B cell (primary cell): ENCODE data around the gene NAA60. TPM values are rescaled to one million over a fixed set of nuclear protein-coding genes. Genes with fewer than 3 reads are reported as not detected.

Source experiments
- ATAC-seq: fragments of 200-7000 bp; cut with Tn5 transposase; one replicate; pipeline ENCODE4 v1.10.0; 2021; ENCODE audit warnings: low read depth, mild to moderate bottlenecking, moderate number of reproducible peaks, moderate library complexity
- CTCF ChIA-PET: fragments of 350-600 bp; sonication (Branson Sonifier 250); formaldehyde crosslinking; loops from one replicate; lab custom pipeline; 2021; ENCODE audit warnings: antibody characterized with exemption, inconsistent platforms; lab: Charles Lee
- POLR2A ChIA-PET: fragments of 350-600 bp; sonication (Branson Sonifier 250); formaldehyde crosslinking; loops from one replicate; lab custom pipeline; 2021; ENCODE audit warnings: antibody characterized with exemption; lab: Charles Lee
- DNase-seq: peaks from one replicate; pipeline ENCODE4 v3.0.0; 2013
- H2AFZ ChIP-seq: 2 replicates; pipeline ENCODE4 v1.6.1; 2012; ENCODE audit warnings: mild to moderate bottlenecking, low read depth, low read length; ENCODE audit not compliant: insufficient read depth, poor library complexity, severe bottlenecking
- H3K27ac ChIP-seq, 2 donors: 1 replicate in 1 of 2; 2 replicates in 1 of 2; pipeline ENCODE4 v1.5.1; 2012 to 2013; ENCODE audit warnings: low read length in 2 of 2, mild to moderate bottlenecking in 2 of 2, moderate library complexity in 1 of 2
- H3K27me3 ChIP-seq, 4 experiments: fragments of 200-600 bp in 1 of 4; sonication (generic) in 1 of 4; replicated peaks in 1 of 4; 1 replicate in 2 of 4; 2 replicates in 2 of 4; pipeline versions ENCODE4 v1.6.1 to v1.7.0; 2013 to 2016; ENCODE audit warnings: low read length in 3 of 4, mild to moderate bottlenecking in 2 of 4, mixed read lengths in 1 of 4, moderate library complexity in 1 of 4; ENCODE audit not compliant: insufficient read depth in 4 of 4, control insufficient read depth in 3 of 4; ENCODE audit errors: control extremely low read depth in 1 of 4
- H3K36me3 ChIP-seq, 2 experiments: replicated peaks in 1 of 2; 1 replicate in 1 of 2; 2 replicates in 1 of 2; pipeline versions ENCODE4 v1.6.1 to v1.7.1; 2013; ENCODE audit warnings: low read length in 1 of 2; ENCODE audit not compliant: insufficient read depth in 2 of 2, control insufficient read depth in 1 of 2; ENCODE audit errors: control extremely low read depth in 1 of 2, extremely low read depth in 1 of 2
- H3K4me1 ChIP-seq, 2 donors: fragments of 200-600 bp in 1 of 2; sonication (generic) in 1 of 2; 1 replicate in 1 of 2; 2 replicates in 1 of 2; pipeline versions ENCODE4 v1.5.1 to v1.6.1; 2013 to 2017; ENCODE audit warnings: low read length in 2 of 2; ENCODE audit not compliant: control insufficient read depth in 2 of 2, insufficient read depth in 2 of 2
- H3K4me2 ChIP-seq: replicated peaks from 2 replicates; pipeline ENCODE3; 2012; ENCODE audit warnings: mild to moderate bottlenecking, low read depth, low read length; ENCODE audit not compliant: poor library complexity, severe bottlenecking
- H3K4me3 ChIP-seq, 5 experiments: fragments of 200-600 bp in 1 of 5; sonication (generic) in 1 of 5; 1 replicate in 3 of 5; 2 replicates in 2 of 5; pipeline versions ENCODE4 v1.5.1 to v1.7.0; 2011 to 2016; ENCODE audit warnings: low read length in 4 of 5, mild to moderate bottlenecking in 4 of 5, low read depth in 2 of 5, control low read depth in 1 of 5, moderate library complexity in 1 of 5; ENCODE audit not compliant: insufficient read depth in 1 of 5; ENCODE audit errors: control extremely low read depth in 1 of 5, extremely low read depth in 1 of 5
- H3K79me2 ChIP-seq: fragments of 200-600 bp; sonication (generic); one replicate; pipeline ENCODE4 v1.6.0; 2016; ENCODE audit warnings: low read length; ENCODE audit not compliant: control insufficient read depth, insufficient read depth
- H3K9ac ChIP-seq: fragments of 200-600 bp; sonication (generic); 2 replicates; pipeline ENCODE4 v1.6.1; 2017; ENCODE audit warnings: mild to moderate bottlenecking, low read length, moderate library complexity
- H3K9me3 ChIP-seq, 3 donors: one replicate each; pipeline versions ENCODE4 v1.6.1 to v1.7.1; 2013; ENCODE audit warnings: low read length in 2 of 3; ENCODE audit not compliant: control insufficient read depth in 2 of 3, insufficient read depth in 1 of 3; ENCODE audit errors: control extremely low read depth in 1 of 3
- H4K20me1 ChIP-seq: 2 replicates; pipeline ENCODE4 v1.6.0; 2012; ENCODE audit warnings: mild to moderate bottlenecking, low read length; ENCODE audit not compliant: insufficient read depth, control insufficient read depth, poor library complexity, severe bottlenecking
- H3K27ac Mint-ChIP-seq: one replicate; pipeline ENCODE4 v1.8.0; 2021; ENCODE audit warnings: mixed read lengths
- H3K27me3 Mint-ChIP-seq: one replicate; pipeline ENCODE4 v1.8.0; 2021; ENCODE audit warnings: mixed read lengths
- H3K4me1 Mint-ChIP-seq: one replicate; pipeline ENCODE4 v1.8.0; 2021; ENCODE audit warnings: mixed read lengths
- H3K4me3 Mint-ChIP-seq: one replicate; pipeline ENCODE4 v1.8.0; 2021; ENCODE audit warnings: mixed read lengths
- H3K9me3 Mint-ChIP-seq: one replicate; pipeline ENCODE4 v1.8.0; 2022; ENCODE audit warnings: mixed read lengths; ENCODE audit not compliant: insufficient read depth
- CTCF ChIP-seq: fragments of 200-600 bp; IDR thresholded peaks from one replicate; pipeline ENCODE4 v1.8.0; 2022; ENCODE audit warnings: antibody characterized with exemption, mild to moderate bottlenecking
- EZH2 ChIP-seq: IDR thresholded peaks from 2 replicates; pipeline ENCODE4 v1.6.1; 2012; ENCODE audit warnings: borderline replicate concordance, low read depth, mild to moderate bottlenecking, moderate library complexity, low read length; ENCODE audit not compliant: insufficient read depth, poor library complexity, severe bottlenecking
- WGBS: methylation state at CpG from one replicate; pipeline ENCODE4 v1.1.5; 2013; ENCODE audit warnings: missing lambda C conversion rate; ENCODE audit not compliant: insufficient coverage; 5-methylcytosine and 5-hydroxymethylcytosine counted together
- intact Hi-C: fragments of 100-400 bp; cut with micrococcal nuclease; formaldehyde crosslinking; loops from one replicate; pipeline ENCODE4 v1.10.0; 2022
- polyA plus RNA-seq: library from polyadenylated mRNA; depleted of rRNA; stranded (reverse); fragments of >200 nt; gene quantifications from 2 replicates; pipeline ENCODE4 v1.2.3, GENCODE V29; 2012
- total RNA-seq, 2 donors: library from RNA; stranded (reverse); fragments of 120-200 nt in 1 of 2; gene quantifications; 1 replicate in 1 of 2; 2 replicates in 1 of 2; pipeline versions ENCODE4 v1.2.3 to v1.2.4, GENCODE V29; 2013 to 2022

Gene NAA60
- total and polyA plus RNA-seq, 2 donors (not counting 1 experiment from before 2014, with no cell fraction given), result 50.9 to 54.3 TPM

GRCh38 chr16:3532741-3533140 is 89.3 kb downstream of the NAA60 start:
- H3K79me2 ChIP-seq, result no peaks in the 10 kb centered on the region
- Mint-ChIP-seq H3K4me3 (no peak overlapping the region), H3K4me1 (peaks cover 24% of the 10 kb centered on the region), H3K27me3 (no peaks in the 10 kb centered on the region), H3K27ac (no peak overlapping the region), H3K9me3 (no peaks in the 10 kb centered on the region)
- intact Hi-C loops, result no loop called here
- H3K27ac ChIP-seq, result no peak overlapping the region
- no peak overlapping the region for H3K9ac ChIP-seq
- H3K4me2 ChIP-seq, result no peak overlapping the region
- no peak overlapping the region for H3K4me3 ChIP-seq
- peaks cover 0 to 12% of the 10 kb centered on the region in 2 experiments for H3K36me3 ChIP-seq
- ChIA-PET POLR2A (no interaction called here), CTCF (no interaction called here)
- WGBS, result over 99% methylated on average over 12 of the region's 12 CpGs
- DNase-seq, result no peak
- peaks cover 0 to 13% of the 10 kb centered on the region in 2 donors for H3K4me1 ChIP-seq
- no peaks in the 10 kb centered on the region for H3K27me3 ChIP-seq
- H3K9me3 ChIP-seq, result no peaks in the 10 kb centered on the region
- H2AFZ ChIP-seq, result no peak overlapping the region
- no peak for ATAC-seq
- no peaks in the 10 kb centered on the region for H4K20me1 ChIP-seq
- TF ChIP-seq EZH2, result no peak
- TF ChIP-seq CTCF, result no peak

GRCh38 chr16:3534126-3534525 is 90.6 kb downstream of the NAA60 start:
- TF ChIP-seq CTCF (no peak), EZH2 (no peak)
- H2AFZ ChIP-seq, result no peak overlapping the region
- H3K4me3 Mint-ChIP-seq, result no peak overlapping the region
- peak overlapping the region; percentile 39 for H3K27ac Mint-ChIP-seq
- DNase-seq, result no peak
- H4K20me1 ChIP-seq, result no peaks in the 10 kb centered on the region
- no peaks in the 10 kb centered on the region for H3K27me3 ChIP-seq
- H3K9me3 ChIP-seq, result no peaks in the 10 kb centered on the region
- CTCF ChIA-PET, result no interaction called here
- no peak overlapping the region for H3K4me2 ChIP-seq
- no peaks in the 10 kb centered on the region for H3K27me3 Mint-ChIP-seq
- no peak overlapping the region for H3K4me3 ChIP-seq
- H3K9me3 Mint-ChIP-seq, result no peaks in the 10 kb centered on the region
- peaks cover 0 to 12% of the 10 kb centered on the region in 2 experiments for H3K36me3 ChIP-seq
- H3K9ac ChIP-seq, result no peak overlapping the region
- POLR2A ChIA-PET, result no interaction called here
- 99% methylated on average over 10 of the region's 10 CpGs for WGBS
- no peak for ATAC-seq
- no peaks in the 10 kb centered on the region for H3K79me2 ChIP-seq
- H3K4me1 Mint-ChIP-seq, result peaks cover 18% of the 10 kb centered on the region
- H3K4me1 ChIP-seq, result peaks cover 0 to 13% of the 10 kb centered on the region in 2 donors
- intact Hi-C loops, result no loop called here
- no peak overlapping the region for H3K27ac ChIP-seq
